SK-N-SH (cell line): ENCODE results near the gene PSTPIP2. TPM values are rescaled to one million over a fixed set of nuclear protein-coding genes. Genes with fewer than 3 reads are reported as not detected.
A peak's percentile ranks its signal among the peaks of the same experiment; 100 is the strongest.
"Not testable (repeated sequence)": the region's sequence is repeated elsewhere in the genome, so short reads cannot be mapped to it uniquely, and the experiment has no call there.

Experiments used
- CTCF ChIA-PET: fragments of 300-600, 350-600 bp; formaldehyde crosslinking; extraction: SDS; loops from one replicate; lab custom pipeline; 2021; lab: Yijun Ruan, JAX
- POLR2A ChIA-PET: fragments of 350-600 bp; sonication (Branson Sonifier 250); formaldehyde crosslinking; extraction: SDS; loops from one replicate; lab custom pipeline; 2020; ENCODE audit warnings: antibody characterized with exemption, inconsistent platforms; lab: Yijun Ruan, JAX
- DNase-seq: peaks from one replicate; pipeline ENCODE4 v3.0.0; 2012
- H2AFZ ChIP-seq: fragments of 200-600 bp; sonication (generic); 2 replicates; pipeline ENCODE4 v1.8.1; 2016; ENCODE audit warnings: antibody characterized with exemption, mild to moderate bottlenecking, low read depth
- H3F3A ChIP-seq: fragments of 200-600 bp; sonication (generic); replicated peaks from 2 replicates; pipeline ENCODE3; 2016; ENCODE audit warnings: antibody characterized with exemption, mild to moderate bottlenecking; ENCODE audit not compliant: insufficient read depth
- H3K27ac ChIP-seq, 2 experiments: fragments of 200-500 bp in 1 of 2; fragments of 200-600 bp in 1 of 2; sonication (Bioruptor generic) in 1 of 2; sonication (generic), shearing (Covaris generic) in 1 of 2; 2 replicates each; pipeline versions ENCODE4 v1.5.1 to v1.6.1; 2014 to 2016; ENCODE audit warnings: low read depth in 2 of 2, inconsistent platforms in 1 of 2, low read length in 1 of 2, mild to moderate bottlenecking in 1 of 2, mixed read lengths in 1 of 2
- H3K27me3 ChIP-seq: fragments of 200-600 bp; sonication (generic), shearing (Covaris generic); 2 replicates; pipeline ENCODE4 v1.6.1; 2016; ENCODE audit warnings: mixed run types; ENCODE audit not compliant: insufficient read depth
- H3K36me3 ChIP-seq, 2 experiments: fragments of 200-500 bp in 1 of 2; fragments of 200-600 bp in 1 of 2; sonication (Bioruptor generic) in 1 of 2; sonication (generic) in 1 of 2; replicated peaks in 1 of 2; 2 replicates each; pipeline versions ENCODE3 to v1.5.1; 2014 to 2016; ENCODE audit warnings: low read length in 1 of 2, mild to moderate bottlenecking in 1 of 2; ENCODE audit not compliant: insufficient read depth in 2 of 2, control insufficient read depth in 1 of 2
- H3K4me1 ChIP-seq, 2 experiments: fragments of 200-500 bp in 1 of 2; fragments of 200-600 bp in 1 of 2; sonication (Bioruptor generic) in 1 of 2; sonication (generic), shearing (Covaris generic) in 1 of 2; 2 replicates each; pipeline versions ENCODE4 v1.5.1 to v1.6.1; 2014 to 2016; ENCODE audit warnings: low read depth in 1 of 2, low read length in 1 of 2, mixed run types in 1 of 2; ENCODE audit not compliant: insufficient read depth in 2 of 2, control insufficient read depth in 1 of 2
- H3K4me2 ChIP-seq: fragments of 200-600 bp; sonication (generic), shearing (Covaris generic); 2 replicates; pipeline ENCODE4 v1.6.1; 2017; ENCODE audit warnings: mixed run types
- H3K4me3 ChIP-seq, 2 experiments: fragments of 200-500 bp in 1 of 2; fragments of 200-600 bp in 1 of 2; sonication (Bioruptor generic) in 1 of 2; sonication (generic), shearing (Covaris generic) in 1 of 2; 2 replicates each; pipeline versions ENCODE4 v1.5.1 to v1.8.1; 2014 to 2016; ENCODE audit warnings: low read depth in 2 of 2, inconsistent platforms in 1 of 2, low read length in 1 of 2, mild to moderate bottlenecking in 1 of 2, mixed read lengths in 1 of 2, moderate library complexity in 1 of 2
- H3K79me2 ChIP-seq: fragments of 200-600 bp; sonication (generic); 2 replicates; pipeline ENCODE4 v1.8.1; 2017; ENCODE audit warnings: mild to moderate bottlenecking; ENCODE audit not compliant: insufficient read depth
- H3K9ac ChIP-seq: fragments of 200-600 bp; sonication (generic); 2 replicates; pipeline ENCODE4 v1.6.1; 2017; ENCODE audit warnings: mixed run types
- H3K9me2 ChIP-seq: fragments of 200-600 bp; sonication (generic); 2 replicates; pipeline ENCODE4 v1.6.1; 2017; ENCODE audit warnings: mixed run types
- H3K9me3 ChIP-seq: fragments of 200-600 bp; sonication (generic); 2 replicates; pipeline ENCODE4 v1.6.1; 2017; ENCODE audit warnings: mixed run types, mild to moderate bottlenecking, moderate library complexity
- H4K20me1 ChIP-seq: fragments of 200-600 bp; sonication (generic); 2 replicates; pipeline ENCODE4 v1.6.1; 2017; ENCODE audit warnings: mild to moderate bottlenecking, mixed run types; ENCODE audit not compliant: insufficient read depth
- CHD2 ChIP-seq: fragments of 150-350 bp; IDR thresholded peaks from 2 replicates; pipeline ENCODE4 v1.6.1; 2018; ENCODE audit warnings: low read length; ENCODE audit not compliant: partially characterized antibody
- ELF1 ChIP-seq: IDR thresholded peaks from 2 replicates; pipeline ENCODE4 v1.4.0; 2012
- EP300 ChIP-seq, 2 experiments: IDR thresholded peaks; 2 replicates each; pipeline versions ENCODE4 v1.4.0 to v1.6.1; 2012; ENCODE audit warnings: borderline replicate concordance in 1 of 2, low read depth in 1 of 2, low read length in 1 of 2
- FOSL2 ChIP-seq: IDR thresholded peaks from 2 replicates; pipeline ENCODE4 v1.4.0; 2012; ENCODE audit warnings: low read depth, mild to moderate bottlenecking, moderate library complexity, borderline replicate concordance
- FOXM1 ChIP-seq: IDR thresholded peaks from 2 replicates; pipeline ENCODE4 v1.4.0; 2012; ENCODE audit warnings: low read depth, mild to moderate bottlenecking
- IRF3 ChIP-seq: fragments of 150-350 bp; IDR thresholded peaks from 2 replicates; pipeline ENCODE4 v1.6.1; 2016; ENCODE audit warnings: mild to moderate bottlenecking, low read depth, low read length
- RAD21 ChIP-seq: IDR thresholded peaks from 2 replicates; pipeline ENCODE4 v1.6.1; 2012; ENCODE audit warnings: mild to moderate bottlenecking, low read length
- RFX5 ChIP-seq: IDR thresholded peaks from 2 replicates; pipeline ENCODE4 v1.6.1; 2012; ENCODE audit warnings: mild to moderate bottlenecking, improper control_type of control experiment, low read length
- RXRA ChIP-seq: IDR thresholded peaks from 2 replicates; pipeline ENCODE4 v1.4.0; 2012; ENCODE audit warnings: low read depth, mild to moderate bottlenecking, borderline replicate concordance
- SMC3 ChIP-seq: IDR thresholded peaks from 2 replicates; pipeline ENCODE4 v1.6.1; 2012; ENCODE audit warnings: low read depth, low read length, improper control_type of control experiment
- TAF1 ChIP-seq: IDR thresholded peaks from 2 replicates; pipeline ENCODE4 v1.6.1; 2012; ENCODE audit warnings: low read depth, mild to moderate bottlenecking, low read length, moderate library complexity, borderline replicate concordance
- TCF12 ChIP-seq: IDR thresholded peaks from 2 replicates; pipeline ENCODE4 v1.4.0; 2012
- TEAD4 ChIP-seq: IDR thresholded peaks from 2 replicates; pipeline ENCODE4 v1.4.0; 2012; ENCODE audit warnings: mild to moderate bottlenecking, borderline replicate concordance; ENCODE audit not compliant: insufficient read depth
- USF2 ChIP-seq: fragments of 150-350 bp; IDR thresholded peaks from 2 replicates; pipeline ENCODE4 v1.6.1; 2017; ENCODE audit warnings: antibody characterized with exemption, low read length, low read depth, borderline replicate concordance
- YY1 ChIP-seq: IDR thresholded peaks from 2 replicates; pipeline ENCODE4 v1.4.0; 2012; ENCODE audit warnings: low read depth, mild to moderate bottlenecking
- ZBTB33 ChIP-seq: IDR thresholded peaks from 2 replicates; pipeline ENCODE4 v1.4.0; 2012; ENCODE audit warnings: low read depth, borderline replicate concordance
- WGBS: methylation state at CpG from one replicate; pipeline ENCODE4 v1.1.6; 2017; ENCODE audit warnings: low lambda C conversion rate; 5-methylcytosine and 5-hydroxymethylcytosine counted together
- polyA plus RNA-seq, 3 experiments: library from polyadenylated mRNA; depleted of rRNA; stranded (reverse); fragments of >200 nt; gene quantifications; 2 replicates each; pipeline ENCODE4 v1.2.3, GENCODE V29; 2012
- TF ChIP-seq, protein P1 (sequence below): IDR thresholded peaks from 2 replicates; pipeline ENCODE4; 2012
- TF ChIP-seq, protein P2 (sequence below): IDR thresholded peaks from 2 replicates; pipeline ENCODE4 v1.4.0; 2012; ENCODE audit warnings: low read depth

Gene PSTPIP2
- polyA plus RNA-seq, 1 of the 3 experiments (the other 2 are of a cell fraction), result 9.5 TPM

GRCh38 chr18:45992527-45992926, 79.5 kb downstream of the PSTPIP2 start:
- TF ChIP-seq TCF12, result peak; percentile 34; the same call in 1 of the 2 replicates
- H3K79me2 ChIP-seq, H3K9me2 ChIP-seq, CTCF ChIA-PET, H3K9ac ChIP-seq, H3K27ac ChIP-seq, H3K4me3 ChIP-seq, H3K4me1 ChIP-seq, H4K20me1 ChIP-seq, H3K4me2 ChIP-seq, H3K9me3 ChIP-seq, H2AFZ ChIP-seq, POLR2A ChIA-PET, DNase-seq, H3K27me3 ChIP-seq: not testable (repeated sequence)
- peaks cover 14% of the 10 kb centered on the region for H3F3A ChIP-seq
- 86% methylated on average over 6 of the region's 6 CpGs for WGBS
- peaks cover 0 to 17% of the 10 kb centered on the region in 2 experiments for H3K36me3 ChIP-seq

- no peaks in the 10 kb centered on the region for H3K27me3 ChIP-seq
- no peak overlapping the region for H3K9ac ChIP-seq
- no peak for DNase-seq
- no peak overlapping the region for H3K4me2 ChIP-seq
- no peaks in the 10 kb centered on the region for H3K79me2 ChIP-seq
- peaks cover 14% of the 10 kb centered on the region for H3F3A ChIP-seq
- 95% methylated on average over 3 of the region's 3 CpGs for WGBS
- H3K4me1 ChIP-seq, result no peaks in the 10 kb centered on the region
- POLR2A ChIA-PET, result no interaction called here
- peaks cover 0 to 18% of the 10 kb centered on the region in 2 experiments for H3K36me3 ChIP-seq
- H3K27ac ChIP-seq, result no peak overlapping the region
- H3K9me2 ChIP-seq, result no peaks in the 10 kb centered on the region
- no peak overlapping the region for H3K4me3 ChIP-seq
- H2AFZ ChIP-seq, result no peak overlapping the region
- H3K9me3 ChIP-seq, result no peaks in the 10 kb centered on the region
- H4K20me1 ChIP-seq, result no peaks in the 10 kb centered on the region
- no peak for TF ChIP-seq FOXM1
- TF ChIP-seq ZBTB33, result no peak
- TF ChIP-seq, protein P1, sequence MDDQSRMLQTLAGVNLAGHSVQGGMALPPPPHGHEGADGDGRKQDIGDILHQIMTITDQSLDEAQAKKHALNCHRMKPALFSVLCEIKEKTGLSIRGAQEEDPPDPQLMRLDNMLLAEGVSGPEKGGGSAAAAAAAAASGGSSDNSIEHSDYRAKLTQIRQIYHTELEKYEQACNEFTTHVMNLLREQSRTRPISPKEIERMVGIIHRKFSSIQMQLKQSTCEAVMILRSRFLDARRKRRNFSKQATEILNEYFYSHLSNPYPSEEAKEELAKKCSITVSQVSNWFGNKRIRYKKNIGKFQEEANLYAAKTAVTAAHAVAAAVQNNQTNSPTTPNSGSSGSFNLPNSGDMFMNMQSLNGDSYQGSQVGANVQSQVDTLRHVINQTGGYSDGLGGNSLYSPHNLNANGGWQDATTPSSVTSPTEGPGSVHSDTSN, result no peak
- TF ChIP-seq ELF1, result no peak
- no peak for TF ChIP-seq IRF3
- TF ChIP-seq CHD2, result no peak
- no peak for TF ChIP-seq RXRA
- TF ChIP-seq EP300 (IDR thresholded peaks at IDR 0.05; ENCODE audit: borderline replicate concordance in 1 of 2, low read depth in 1 of 2, low read length in 1 of 2), result no peak
- TF ChIP-seq TEAD4, result no peak
- TF ChIP-seq RAD21, result no peak
- TF ChIP-seq RFX5, result no peak
- no peak for TF ChIP-seq SMC3
- no peak for TF ChIP-seq USF2
- TF ChIP-seq FOSL2, result no peak
- no peak for TF ChIP-seq TAF1
- TF ChIP-seq, protein P2, sequence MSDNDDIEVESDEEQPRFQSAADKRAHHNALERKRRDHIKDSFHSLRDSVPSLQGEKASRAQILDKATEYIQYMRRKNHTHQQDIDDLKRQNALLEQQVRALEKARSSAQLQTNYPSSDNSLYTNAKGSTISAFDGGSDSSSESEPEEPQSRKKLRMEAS, result no peak
- no peak for TF ChIP-seq YY1
- CTCF ChIA-PET, result no interaction called here
Observed at GRCh38 chr18:45991788-45992187, 80.3 kb downstream of the PSTPIP2 start.
